ENCODE data around the gene DVL2.

The DVL2 gene

DNA sequence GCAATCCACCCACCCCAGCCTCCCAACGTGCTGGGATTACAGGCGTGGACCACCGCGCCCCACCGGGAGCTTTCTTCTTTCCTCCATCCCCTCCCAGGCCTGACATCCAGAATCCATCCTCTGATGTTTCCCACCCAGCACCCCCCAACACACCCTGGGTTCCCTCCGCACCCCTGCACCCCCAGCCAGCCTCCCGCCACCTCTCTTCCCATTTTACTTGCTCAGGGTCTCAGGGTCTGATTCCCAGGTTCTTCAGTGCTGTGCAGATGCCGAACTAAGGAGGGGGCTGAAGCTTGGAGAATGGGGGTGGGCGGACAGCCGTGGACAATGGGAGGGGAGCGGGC, 55.4 kb downstream of the DVL2 start:
- TF ChIP-seq, protein P1, sequence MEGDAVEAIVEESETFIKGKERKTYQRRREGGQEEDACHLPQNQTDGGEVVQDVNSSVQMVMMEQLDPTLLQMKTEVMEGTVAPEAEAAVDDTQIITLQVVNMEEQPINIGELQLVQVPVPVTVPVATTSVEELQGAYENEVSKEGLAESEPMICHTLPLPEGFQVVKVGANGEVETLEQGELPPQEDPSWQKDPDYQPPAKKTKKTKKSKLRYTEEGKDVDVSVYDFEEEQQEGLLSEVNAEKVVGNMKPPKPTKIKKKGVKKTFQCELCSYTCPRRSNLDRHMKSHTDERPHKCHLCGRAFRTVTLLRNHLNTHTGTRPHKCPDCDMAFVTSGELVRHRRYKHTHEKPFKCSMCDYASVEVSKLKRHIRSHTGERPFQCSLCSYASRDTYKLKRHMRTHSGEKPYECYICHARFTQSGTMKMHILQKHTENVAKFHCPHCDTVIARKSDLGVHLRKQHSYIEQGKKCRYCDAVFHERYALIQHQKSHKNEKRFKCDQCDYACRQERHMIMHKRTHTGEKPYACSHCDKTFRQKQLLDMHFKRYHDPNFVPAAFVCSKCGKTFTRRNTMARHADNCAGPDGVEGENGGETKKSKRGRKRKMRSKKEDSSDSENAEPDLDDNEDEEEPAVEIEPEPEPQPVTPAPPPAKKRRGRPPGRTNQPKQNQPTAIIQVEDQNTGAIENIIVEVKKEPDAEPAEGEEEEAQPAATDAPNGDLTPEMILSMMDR (IDR thresholded peaks at IDR 0.05; ENCODE audit: extremely low read depth, missing control alignments), result no peak
- no peak for DNase-seq (ENCODE audit: low spot score)

DNA sequence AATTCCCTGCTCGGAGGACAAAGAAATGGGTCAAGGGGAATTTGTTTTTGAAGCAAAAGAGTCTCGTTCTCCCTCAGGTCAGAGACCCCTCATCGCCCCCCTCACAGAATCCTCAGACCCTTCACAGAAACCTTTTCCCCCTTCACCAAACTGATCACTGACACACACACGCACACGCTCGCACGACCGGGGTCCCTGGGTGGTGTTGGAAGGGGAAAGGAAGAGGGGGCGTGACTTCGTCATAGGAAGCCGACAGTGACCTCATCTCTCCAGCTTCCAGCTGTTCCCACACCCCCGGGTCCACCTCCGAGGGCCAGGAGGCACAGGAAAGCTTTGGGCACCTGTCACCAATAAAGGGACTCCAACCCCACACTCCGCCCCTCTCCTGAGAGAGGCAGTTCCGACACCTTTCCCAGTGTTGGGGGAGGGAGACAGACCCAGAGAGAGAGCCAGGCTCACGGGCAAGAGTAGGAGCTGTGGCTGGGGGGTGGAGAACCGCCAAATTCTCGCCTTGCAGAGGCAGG, 56.3 kb downstream of the DVL2 start:
- no peak for DNase-seq (ENCODE audit: low spot score)
- TF ChIP-seq, protein P1 (IDR thresholded peaks at IDR 0.05; ENCODE audit: extremely low read depth, missing control alignments), result no peak

DNA sequence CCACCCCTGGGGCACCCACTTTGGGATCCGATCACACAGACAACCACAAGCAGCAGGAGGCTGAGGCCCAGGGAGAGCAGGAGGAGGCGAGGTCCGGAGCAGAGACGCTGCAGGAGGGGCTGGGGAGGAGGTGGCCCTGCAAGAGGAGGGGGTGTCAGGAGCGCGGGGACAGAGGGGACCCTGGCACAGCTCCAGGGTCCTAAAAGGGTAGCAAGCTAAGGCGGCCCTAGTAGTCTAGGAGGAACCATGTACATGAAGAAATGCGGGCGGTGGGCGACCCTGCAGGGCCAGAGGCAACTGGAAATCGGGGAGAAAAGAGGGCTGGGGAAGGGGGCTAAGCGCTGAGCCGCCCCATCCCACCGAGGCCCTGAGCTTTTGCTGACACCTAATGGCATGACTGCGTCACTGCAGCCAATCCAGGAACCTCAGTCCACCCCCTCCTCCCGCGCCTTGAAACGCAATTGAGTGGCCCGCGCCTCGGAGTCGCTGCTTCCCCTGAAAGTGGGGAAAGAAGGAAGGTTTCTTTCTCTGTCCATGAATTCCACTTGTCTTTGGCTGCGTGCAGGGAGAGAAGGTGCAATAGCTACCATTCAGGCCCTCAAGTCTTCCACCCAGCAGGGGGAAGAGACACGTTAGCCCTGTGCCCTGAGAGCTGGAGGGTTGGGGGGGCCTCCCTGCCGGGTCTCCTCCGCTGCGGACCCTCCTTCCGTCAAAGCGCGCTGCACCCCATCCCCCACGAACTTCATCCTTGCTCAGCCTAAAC, 56.9 kb downstream of the DVL2 start:
- peak; percentile 89 for DNase-seq (ENCODE audit: low spot score)
- TF ChIP-seq, protein P1 (IDR thresholded peaks at IDR 0.05; ENCODE audit: extremely low read depth, missing control alignments), result peak; percentile 81

DNA sequence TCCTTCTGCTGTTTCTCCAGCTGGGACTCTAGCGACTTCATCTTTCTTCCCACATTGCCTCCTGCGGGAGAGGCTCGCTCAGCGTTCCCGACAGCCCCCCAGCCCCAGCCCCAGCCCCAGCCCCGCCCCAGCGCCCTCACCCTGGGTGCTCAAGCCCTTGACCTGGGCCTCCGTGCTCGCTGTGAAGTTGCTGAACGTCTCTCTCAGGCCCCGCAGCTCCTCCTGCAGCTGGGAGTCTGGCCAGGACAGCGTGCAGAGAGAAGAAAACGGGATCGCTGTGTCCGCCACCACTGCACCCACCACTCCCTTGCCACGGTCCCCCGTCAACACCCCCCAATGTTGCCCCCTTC, 57.5 kb downstream of the DVL2 start:
- DNase-seq (ENCODE audit: low spot score), result peak; percentile 18
- TF ChIP-seq, protein P1 (IDR thresholded peaks at IDR 0.05; ENCODE audit: extremely low read depth, missing control alignments), result no peak

DNA sequence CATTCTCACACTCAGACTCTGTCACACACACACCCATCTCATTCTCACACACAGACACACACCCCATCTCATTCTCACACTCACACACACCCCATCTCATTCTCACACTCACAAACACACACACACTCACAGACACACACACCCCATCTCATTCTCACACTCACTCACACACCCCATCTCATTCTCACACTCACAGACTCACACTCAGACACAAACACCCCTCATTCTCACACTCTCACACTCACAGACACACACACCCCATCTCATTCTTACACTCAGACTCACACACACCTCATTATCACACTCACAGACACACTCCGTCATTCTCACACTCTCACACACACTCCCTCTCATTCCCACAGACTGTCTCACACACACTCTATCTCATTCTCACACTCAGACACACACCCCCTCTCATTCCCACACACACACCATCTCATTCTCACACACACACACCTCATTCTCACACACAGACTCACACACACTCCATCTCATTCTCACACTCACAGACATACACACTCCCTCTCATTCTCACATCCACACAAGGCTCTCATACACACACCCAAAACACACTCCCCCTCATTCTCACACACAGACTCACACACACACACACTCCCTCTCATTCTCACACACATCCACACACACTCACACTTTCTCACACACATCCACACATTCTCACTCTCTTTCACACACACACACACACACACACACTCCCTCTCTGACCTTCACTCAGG, 58.0 kb downstream of the DVL2 start:
- TF ChIP-seq, protein P1 (IDR thresholded peaks at IDR 0.05; ENCODE audit: extremely low read depth, missing control alignments), result no peak
- no peak for DNase-seq (ENCODE audit: low spot score)

Data from GM20000 (cell line).